RWPE1 (cell line): Measurements from ENCODE around the gene HAO2.

Experiments
- CTCF ChIA-PET: fragments of 350-600 bp; sonication (Branson Sonifier 250); formaldehyde crosslinking; extraction: SDS; loops from one replicate; lab custom pipeline; 2021; lab: Yijun Ruan, JAX
- POLR2A ChIA-PET: fragments of 400-600 bp; formaldehyde crosslinking; extraction: SDS; loops from one replicate; lab custom pipeline; 2020; ENCODE audit warnings: antibody characterized with exemption; ENCODE audit not compliant: low non-redundant PET; lab: Yijun Ruan, JAX
- DNase-seq: peaks from one replicate; pipeline ENCODE4 v3.0.0; 2012; ENCODE audit warnings: low spot score
- H3K27ac ChIP-seq: fragments of 450-650 bp; 2 replicates; pipeline ENCODE4 v1.5.1; 2017
- TF ChIP-seq, protein P1 (sequence below): fragments of 450-650 bp; conservative IDR thresholded peaks from 2 replicates; pipeline ENCODE4 v1.5.1; 2017; ENCODE audit warnings: low read depth, mild to moderate bottlenecking

Gene HAO2

DNA sequence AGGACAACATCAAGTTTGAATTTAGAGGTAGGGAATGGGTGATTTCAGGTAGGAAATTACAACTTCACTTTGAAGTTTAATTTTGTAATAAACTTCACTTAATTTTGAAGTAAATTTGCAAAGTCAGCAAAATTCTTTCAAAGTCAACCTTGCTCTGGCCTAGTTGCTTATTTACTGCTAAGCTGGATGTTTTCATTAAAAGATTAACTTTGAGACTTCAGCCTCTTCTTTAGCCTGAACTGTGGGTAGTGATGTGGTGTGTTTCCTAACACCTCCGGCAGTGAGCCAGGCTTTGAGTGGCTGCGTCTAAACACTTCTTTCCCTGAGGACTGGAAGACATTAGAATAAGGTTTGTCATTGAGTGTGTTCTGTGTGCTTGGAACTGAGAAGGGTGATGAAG lies at the start of gene HAO2:
HAO2 (plus strand) TSS at position 232 of the 400 bp plus-strand sequence. CDS start 12,301 bp downstream, outside the sequence.
- ChIA-PET POLR2A (no interaction called here), CTCF (interaction anchor here (0.5 to 0.6 kb wide), 2 partner anchors 877 to 1426 kb away, joined by 3 read pairs; no protein-coding TSS in a partner anchor)
- H3K27ac ChIP-seq: no peak within 1 kb of the TSS
- no peak for DNase-seq
- TF ChIP-seq, protein P1, sequence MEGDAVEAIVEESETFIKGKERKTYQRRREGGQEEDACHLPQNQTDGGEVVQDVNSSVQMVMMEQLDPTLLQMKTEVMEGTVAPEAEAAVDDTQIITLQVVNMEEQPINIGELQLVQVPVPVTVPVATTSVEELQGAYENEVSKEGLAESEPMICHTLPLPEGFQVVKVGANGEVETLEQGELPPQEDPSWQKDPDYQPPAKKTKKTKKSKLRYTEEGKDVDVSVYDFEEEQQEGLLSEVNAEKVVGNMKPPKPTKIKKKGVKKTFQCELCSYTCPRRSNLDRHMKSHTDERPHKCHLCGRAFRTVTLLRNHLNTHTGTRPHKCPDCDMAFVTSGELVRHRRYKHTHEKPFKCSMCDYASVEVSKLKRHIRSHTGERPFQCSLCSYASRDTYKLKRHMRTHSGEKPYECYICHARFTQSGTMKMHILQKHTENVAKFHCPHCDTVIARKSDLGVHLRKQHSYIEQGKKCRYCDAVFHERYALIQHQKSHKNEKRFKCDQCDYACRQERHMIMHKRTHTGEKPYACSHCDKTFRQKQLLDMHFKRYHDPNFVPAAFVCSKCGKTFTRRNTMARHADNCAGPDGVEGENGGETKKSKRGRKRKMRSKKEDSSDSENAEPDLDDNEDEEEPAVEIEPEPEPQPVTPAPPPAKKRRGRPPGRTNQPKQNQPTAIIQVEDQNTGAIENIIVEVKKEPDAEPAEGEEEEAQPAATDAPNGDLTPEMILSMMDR: no peak

DNA sequence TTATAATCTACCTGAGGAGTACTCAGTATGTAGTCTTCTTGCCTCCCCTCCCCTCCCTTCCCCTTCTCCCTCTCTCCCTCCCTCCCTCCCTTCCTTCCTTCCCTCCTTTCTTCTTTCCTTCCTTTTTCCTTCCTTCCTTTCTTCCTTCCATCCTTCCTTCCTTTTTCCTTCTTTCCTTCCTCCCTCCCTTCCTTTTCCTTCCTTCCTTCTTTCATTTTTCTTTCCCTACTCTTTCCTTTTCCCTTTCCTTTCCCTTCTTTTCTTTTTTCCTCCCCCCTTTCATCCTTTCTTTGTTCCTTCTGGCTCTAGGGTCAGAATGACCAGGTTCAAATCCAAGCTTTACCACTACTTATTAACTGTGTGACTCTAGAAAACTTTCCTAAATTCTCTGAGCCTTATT lies 48.5 kb upstream of the HAO2 start:
- ChIA-PET POLR2A (no interaction called here), CTCF (no interaction called here)
- H3K27ac ChIP-seq: no peak overlapping the region
- TF ChIP-seq, protein P1: no peak
- DNase-seq: no peak

DNA sequence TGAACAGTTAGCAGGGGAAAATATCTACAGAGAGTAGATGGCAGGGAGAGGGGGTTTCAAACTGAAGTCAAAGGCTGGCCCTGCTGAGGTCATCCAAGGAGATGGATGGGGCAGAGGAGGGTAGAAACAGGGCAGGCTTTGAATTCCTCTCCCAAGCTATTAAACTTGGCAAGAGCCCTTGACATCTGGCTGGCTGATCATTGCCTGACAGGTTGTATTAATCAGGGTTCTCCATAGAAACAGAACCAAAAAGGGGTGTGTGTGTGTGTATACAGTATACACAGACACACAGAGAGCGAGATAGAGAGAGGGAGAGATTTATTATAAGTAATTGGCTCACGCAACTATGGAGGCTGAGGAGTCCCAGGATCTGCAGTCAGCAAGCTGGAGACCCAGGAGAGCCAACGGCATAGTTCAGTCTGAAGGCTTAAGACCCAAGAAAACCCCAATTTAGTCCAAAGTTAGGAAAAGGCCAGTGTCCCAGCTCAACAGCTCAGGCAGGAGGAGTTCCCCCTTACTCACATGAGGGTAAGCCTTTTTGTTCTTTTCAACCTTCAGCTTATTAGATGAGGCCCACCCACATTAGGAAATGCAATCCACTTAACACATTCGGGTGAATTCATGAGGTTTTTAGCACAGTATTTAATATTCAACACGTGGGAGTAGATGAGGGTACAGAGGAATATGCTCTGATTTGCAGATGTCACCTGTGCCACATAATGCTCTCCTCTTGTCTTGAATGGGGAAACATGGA lies 46.7 kb upstream of the HAO2 start:
- TF ChIP-seq, protein P1: no peak
- DNase-seq: no peak
- CTCF ChIA-PET: no interaction called here
- no peak overlapping the region for H3K27ac ChIP-seq
- POLR2A ChIA-PET: no interaction called here

DNA sequence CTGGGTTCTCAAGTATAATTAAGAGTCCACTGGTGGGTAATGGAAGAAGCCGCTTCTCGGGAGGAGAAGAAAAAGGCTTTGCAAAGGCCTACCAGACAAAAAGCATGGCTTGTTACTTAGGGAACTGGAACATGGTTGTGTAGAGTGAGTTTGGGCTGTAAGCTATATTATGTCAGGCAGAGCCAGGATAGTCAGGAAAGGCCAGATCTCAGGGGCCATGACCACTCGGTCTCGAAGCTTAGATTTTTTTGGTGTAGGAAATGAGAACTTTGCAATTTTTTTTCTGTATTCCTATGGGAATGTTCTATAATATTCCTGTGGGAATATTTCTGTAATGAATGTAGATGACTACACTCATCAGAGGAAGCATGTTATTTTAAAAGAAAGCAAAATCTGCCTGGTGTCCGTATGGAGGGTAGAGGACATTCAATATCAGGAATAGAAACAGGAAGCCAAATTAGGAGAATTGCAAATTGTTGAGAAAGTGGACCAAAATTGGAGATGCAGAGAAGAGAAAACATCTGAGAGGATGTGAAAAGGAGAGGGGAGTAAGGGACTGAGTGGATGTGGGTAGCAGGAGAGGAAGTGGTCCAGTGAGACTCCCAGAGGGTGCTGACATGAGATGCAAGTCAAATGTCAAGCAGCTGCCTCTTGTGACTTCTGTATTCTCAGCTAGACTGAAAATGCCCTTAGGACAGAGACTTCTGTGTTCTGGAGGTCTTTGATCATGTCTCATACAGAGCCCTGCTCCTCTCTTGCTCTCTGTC lies 45.2 kb upstream of the HAO2 start:
- DNase-seq: no peak
- TF ChIP-seq, protein P1: no peak
- ChIA-PET CTCF (interaction anchor here (0.6 kb wide), 1 partner anchor 520 kb away, joined by 3 read pairs; no protein-coding TSS in a partner anchor), POLR2A (no interaction called here)
- no peak overlapping the region for H3K27ac ChIP-seq

DNA sequence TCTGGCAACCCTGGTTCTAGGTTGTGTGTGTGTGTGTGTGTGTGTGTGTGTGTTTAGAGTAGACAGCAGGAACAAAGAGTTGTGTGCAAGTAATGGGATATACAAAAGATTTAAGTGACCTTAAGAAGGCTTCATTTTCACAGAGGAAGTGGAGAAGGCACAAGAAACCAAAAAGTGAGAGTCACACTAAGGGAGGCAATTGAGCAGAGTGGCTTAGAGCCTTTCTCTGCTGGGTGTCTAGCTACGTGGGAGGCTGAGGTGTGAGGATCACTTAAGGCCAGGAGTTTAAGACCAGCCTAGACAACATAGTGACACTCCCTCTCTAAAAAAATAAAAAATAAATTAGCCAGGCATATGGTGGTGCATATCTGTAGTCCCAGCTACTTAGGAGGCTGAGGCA lies 44.4 kb upstream of the HAO2 start:
- TF ChIP-seq, protein P1: no peak
- DNase-seq: no peak
- ChIA-PET POLR2A (no interaction called here), CTCF (no interaction called here)
- no peak overlapping the region for H3K27ac ChIP-seq

DNA sequence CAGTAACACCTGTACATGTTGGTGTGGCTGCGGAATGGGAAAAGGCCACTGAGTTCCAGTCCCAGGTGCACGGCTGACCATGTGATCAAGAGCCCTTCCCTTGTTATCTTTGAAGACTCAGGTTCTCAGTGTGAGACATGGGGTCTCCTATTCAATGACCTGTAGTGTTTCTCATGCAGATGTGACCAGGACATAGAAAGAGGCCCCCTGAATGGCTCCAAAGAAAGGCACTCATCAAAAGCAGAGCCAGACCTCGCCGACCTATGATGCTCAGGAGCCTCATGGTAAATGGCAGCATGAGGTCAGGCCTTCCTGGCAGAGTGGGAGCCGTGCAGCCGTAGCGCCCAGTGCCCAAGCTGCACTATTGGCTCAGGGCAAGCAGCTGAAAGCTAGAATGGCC lies 42.3 kb upstream of the HAO2 start:
- DNase-seq: no peak
- CTCF ChIA-PET: no interaction called here
- TF ChIP-seq, protein P1: no peak
- POLR2A ChIA-PET: no interaction called here
- no peak overlapping the region for H3K27ac ChIP-seq
